ENCODE measurements around the gene ASB8. TPM values are rescaled to one million over a fixed set of nuclear protein-coding genes. Genes with fewer than 3 reads are reported as not detected.
A peak's percentile ranks its signal among the peaks of the same experiment; 100 is the strongest.

Gene ASB8
- polyA plus RNA-seq, 1 donor from 2014 or later = 59.9 TPM

- Mint-ChIP-seq H3K36me3 (no peaks in the 10 kb centered on the region), H3K9me3 (no peaks in the 10 kb centered on the region), H3K4me1 (peaks cover 3 to 8% (median 6%) of the 10 kb centered on the region in 3 donors), H3K27me3 (peaks cover 13% of the 10 kb centered on the region), H3K27ac (no peak overlapping the region), H3K4me3 (no peak overlapping the region)
These were observed 32.2 kb upstream of the ASB8 start for GRCh38 chr12:48189331-48190125.

GRCh38 chr12:48187916-48188695, 30.8 kb upstream of the ASB8 start:
- no peaks in the 10 kb centered on the region for H3K36me3 Mint-ChIP-seq
- H3K4me3 Mint-ChIP-seq = no peak overlapping the region
- H3K27ac Mint-ChIP-seq = no peak overlapping the region
- H3K4me1 Mint-ChIP-seq = peaks cover 7 to 9% (median 7%) of the 10 kb centered on the region in 3 donors
- H3K27me3 Mint-ChIP-seq = peaks cover 21% of the 10 kb centered on the region
- no peaks in the 10 kb centered on the region for H3K9me3 Mint-ChIP-seq

- no peaks in the 10 kb centered on the region for H3K36me3 Mint-ChIP-seq
- peaks cover 22% of the 10 kb centered on the region for H3K27me3 Mint-ChIP-seq
- H3K9me3 Mint-ChIP-seq = no peaks in the 10 kb centered on the region
- peak overlapping the region in 2 of 3 donors; percentile 66 to 85 for H3K27ac Mint-ChIP-seq
- peak overlapping the region; percentile 47 to 90 (median 82) for H3K4me3 Mint-ChIP-seq
- H3K4me1 Mint-ChIP-seq = peaks cover 11 to 20% (median 12%) of the 10 kb centered on the region in 3 donors
These were observed 28.0 kb upstream of the ASB8 start for GRCh38 chr12:48185181-48185919.

GRCh38 chr12:48184549-48184922, 27.2 kb upstream of the ASB8 start:
- Mint-ChIP-seq H3K4me3 (peak overlapping the region in 3 of 4 donors; percentile 68 to 90 (median 83)), H3K27ac (peak overlapping the region in 1 of 3 donors; percentile 66), H3K27me3 (peaks cover 25% of the 10 kb centered on the region), H3K4me1 (peaks cover 11 to 20% (median 12%) of the 10 kb centered on the region in 3 donors), H3K9me3 (no peaks in the 10 kb centered on the region), H3K36me3 (no peaks in the 10 kb centered on the region)

- H3K4me3 Mint-ChIP-seq = peak overlapping the region; percentile 92 to 99 (median 96)
- peaks cover 1% of the 10 kb centered on the region for H3K36me3 Mint-ChIP-seq
- peak overlapping the region in 2 of 3 donors; percentile 66 to 83 for H3K27ac Mint-ChIP-seq
- peaks cover 25% of the 10 kb centered on the region for H3K27me3 Mint-ChIP-seq
- H3K9me3 Mint-ChIP-seq = no peaks in the 10 kb centered on the region
- peaks cover 11 to 20% (median 12%) of the 10 kb centered on the region in 3 donors for H3K4me1 Mint-ChIP-seq
These were observed 26.7 kb upstream of the ASB8 start for GRCh38 chr12:48183876-48184548.

- H3K27me3 Mint-ChIP-seq = peaks cover 28% of the 10 kb centered on the region
- peaks cover 1% of the 10 kb centered on the region for H3K36me3 Mint-ChIP-seq
These were observed 26.0 kb upstream of the ASB8 start, which contains the start of gene CCDC184 for GRCh38 chr12:48183091-48183875. TSS of gene CCDC184 (plus strand) at chr12:48183644. CDS start at chr12:48184123, 479 bp downstream.

GRCh38 chr12:48182631-48183030, 25.3 kb upstream of the ASB8 start:
- H3K4me3 Mint-ChIP-seq = peak overlapping the region; percentile 92 to 99 (median 96)
- H3K27me3 Mint-ChIP-seq = peaks cover 28% of the 10 kb centered on the region
- H3K36me3 Mint-ChIP-seq = peaks cover 1% of the 10 kb centered on the region
- peaks cover 11 to 20% (median 12%) of the 10 kb centered on the region in 3 donors for H3K4me1 Mint-ChIP-seq
- peak overlapping the region; percentile 81 to 95 (median 89) for H3K27ac Mint-ChIP-seq
- no peaks in the 10 kb centered on the region for H3K9me3 Mint-ChIP-seq

More at GRCh38 chr12:48183091-48183875, 26.0 kb upstream of the ASB8 start, which contains the start of gene CCDC184:
- Mint-ChIP-seq H3K4me3 (peak within 1 kb of the TSS; percentile 92 to 99 (median 96)), H3K27ac (peak within 1 kb of the TSS; percentile 81 to 95 (median 89)), H3K4me1 (peaks cover 11 to 20% (median 12%) of the 10 kb centered on the region in 3 donors), H3K9me3 (no peaks in the 10 kb centered on the region)

GRCh38 chr12:48180857-48181495, 23.7 kb upstream of the ASB8 start:
- Mint-ChIP-seq H3K4me3 (peak overlapping the region in 1 of 4 donors; percentile 94), H3K27ac (no peak overlapping the region)

GRCh38 chr12:48180424-48180823, 23.1 kb upstream of the ASB8 start:
- Mint-ChIP-seq H3K4me3 (peak overlapping the region in 1 of 4 donors; percentile 30), H3K36me3 (peaks cover 1% of the 10 kb centered on the region), H3K27me3 (peaks cover 26% of the 10 kb centered on the region), H3K9me3 (no peaks in the 10 kb centered on the region), H3K27ac (no peak overlapping the region), H3K4me1 (peaks cover 10 to 19% (median 12%) of the 10 kb centered on the region in 3 donors)

More at GRCh38 chr12:48180857-48181495, 23.7 kb upstream of the ASB8 start:
- peaks cover 32% of the 10 kb centered on the region for H3K27me3 Mint-ChIP-seq
- H3K36me3 Mint-ChIP-seq = peaks cover 1% of the 10 kb centered on the region
- H3K4me1 Mint-ChIP-seq = peaks cover 11 to 20% (median 12%) of the 10 kb centered on the region in 3 donors
- H3K9me3 Mint-ChIP-seq = no peaks in the 10 kb centered on the region

- peak overlapping the region in 1 of 3 donors; percentile 26 for H3K27ac Mint-ChIP-seq
- H3K27me3 Mint-ChIP-seq = peaks cover 18% of the 10 kb centered on the region
- peaks cover 1% of the 10 kb centered on the region for H3K36me3 Mint-ChIP-seq
- peak overlapping the region in 1 of 4 donors; percentile 30 for H3K4me3 Mint-ChIP-seq
- peaks cover 5 to 13% (median 9%) of the 10 kb centered on the region in 3 donors for H3K4me1 Mint-ChIP-seq
- no peaks in the 10 kb centered on the region for H3K9me3 Mint-ChIP-seq
These were observed 22.2 kb upstream of the ASB8 start for GRCh38 chr12:48179466-48179865.

GRCh38 chr12:48177982-48178381, 20.7 kb upstream of the ASB8 start:
- H3K27me3 Mint-ChIP-seq = peaks cover 11% of the 10 kb centered on the region
- H3K36me3 Mint-ChIP-seq = peaks cover 1% of the 10 kb centered on the region
- peaks cover 4 to 11% (median 5%) of the 10 kb centered on the region in 3 donors for H3K4me1 Mint-ChIP-seq
- H3K4me3 Mint-ChIP-seq = peak overlapping the region in 1 of 4 donors; percentile 25
- no peaks in the 10 kb centered on the region for H3K9me3 Mint-ChIP-seq
- H3K27ac Mint-ChIP-seq = no peak overlapping the region

GRCh38 chr12:48176417-48176751, 19.1 kb upstream of the ASB8 start:
- H3K27ac Mint-ChIP-seq = no peak overlapping the region
- peaks cover 1% of the 10 kb centered on the region for H3K36me3 Mint-ChIP-seq
- no peak overlapping the region for H3K4me3 Mint-ChIP-seq
- peaks cover 11% of the 10 kb centered on the region for H3K27me3 Mint-ChIP-seq
- peaks cover 0 to 2% (median 0%) of the 10 kb centered on the region in 3 donors for H3K4me1 Mint-ChIP-seq
- H3K9me3 Mint-ChIP-seq = no peaks in the 10 kb centered on the region
